NT2/D1 (cell line): Measurements from ENCODE around the gene KLK14.
A peak's percentile ranks its signal among the peaks of the same experiment; 100 is the strongest.

Experiments used
- DNase-seq: peaks from one replicate; pipeline ENCODE4 v3.0.0-alpha.2; 2011; ENCODE audit warnings: low read depth, low spot score
- H3K27me3 ChIP-seq: 2 replicates; pipeline ENCODE4 v1.6.0; 2011; ENCODE audit warnings: mild to moderate bottlenecking; ENCODE audit not compliant: insufficient read length, insufficient read depth
- H3K36me3 ChIP-seq: 2 replicates; pipeline ENCODE4 v1.6.1; 2011; ENCODE audit warnings: mild to moderate bottlenecking, low read length, mixed read lengths; ENCODE audit not compliant: insufficient read depth, insufficient read length
- H3K4me1 ChIP-seq: 2 replicates; pipeline ENCODE4 v1.5.1; 2011; ENCODE audit not compliant: insufficient read depth, insufficient read length
- H3K4me3 ChIP-seq: 2 replicates; pipeline ENCODE4 v1.5.1; 2011; ENCODE audit warnings: low read depth; ENCODE audit not compliant: insufficient read length
- H3K9ac ChIP-seq: 2 replicates; pipeline ENCODE4 v1.6.0; 2011; ENCODE audit warnings: low read depth; ENCODE audit not compliant: insufficient read length
- H3K9me3 ChIP-seq: 2 replicates; pipeline ENCODE4 v1.5.1; 2011; ENCODE audit warnings: mild to moderate bottlenecking, low read length; ENCODE audit not compliant: insufficient read depth
- SUZ12 ChIP-seq: IDR thresholded peaks from 2 replicates; pipeline ENCODE4 v1.6.1; 2011; ENCODE audit not compliant: insufficient read length, insufficient read depth; ENCODE audit errors: extremely low read depth
- YY1 ChIP-seq: IDR thresholded peaks from 2 replicates; pipeline ENCODE4 v1.6.1; 2011; ENCODE audit not compliant: insufficient read length, insufficient read depth
- ZNF274 ChIP-seq: IDR thresholded peaks from 2 replicates; pipeline ENCODE4 v1.6.1; 2011; ENCODE audit warnings: mild to moderate bottlenecking, low read depth, low read length

Gene KLK14

DNA sequence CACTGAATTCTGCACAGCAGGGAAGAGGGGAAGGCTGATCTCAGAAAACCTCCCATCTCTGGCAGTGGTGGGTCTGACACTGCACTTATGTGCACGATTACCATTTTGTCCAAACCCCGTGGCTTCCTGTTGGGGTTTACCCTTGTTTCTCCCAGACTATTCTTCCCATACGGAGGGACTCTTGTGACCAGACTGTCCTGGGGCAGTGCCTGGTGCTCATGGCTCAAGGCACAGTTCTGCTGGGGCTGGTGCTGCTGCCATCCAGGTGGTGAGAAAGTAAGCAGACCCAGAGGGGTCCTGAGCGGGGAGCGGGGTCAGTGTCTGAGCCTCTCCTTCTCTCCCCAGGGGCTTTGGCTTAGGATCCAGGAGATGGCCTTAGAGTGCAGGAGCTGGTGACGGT, 36.9 kb upstream of the KLK14 start:
- Histone ChIP-seq H3K27me3 (no peaks in the 10 kb centered on the region), H3K4me1 (peaks cover 9% of the 10 kb centered on the region), H3K9ac (no peak overlapping the region), H3K36me3 (no peaks in the 10 kb centered on the region), H3K4me3 (no peak overlapping the region), H3K9me3 (no peaks in the 10 kb centered on the region)
- DNase-seq, result no peak
- no peak for TF ChIP-seq ZNF274
- TF ChIP-seq SUZ12, result no peak
- no peak for TF ChIP-seq YY1

DNA sequence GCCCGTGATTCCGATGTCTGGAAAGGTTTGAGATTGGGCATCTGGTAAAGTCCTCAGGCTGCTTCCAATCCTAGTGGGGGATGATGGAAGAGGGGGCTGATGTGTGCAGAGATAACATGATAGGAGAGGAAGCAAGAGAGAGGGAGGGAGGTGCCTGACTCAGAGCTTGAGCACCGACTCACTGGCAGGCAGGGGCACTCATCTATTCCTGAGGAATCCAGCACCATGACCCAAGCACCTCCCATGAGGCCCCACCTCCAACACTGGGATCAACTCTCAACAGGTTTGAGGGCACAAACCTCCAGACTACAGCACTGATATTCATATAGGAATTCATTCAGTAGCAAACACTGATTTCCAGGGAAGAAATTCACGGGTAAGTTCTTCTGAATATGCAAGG, 36.4 kb upstream of the KLK14 start:
- Histone ChIP-seq H3K36me3 (no peaks in the 10 kb centered on the region), H3K27me3 (no peaks in the 10 kb centered on the region), H3K4me3 (no peak overlapping the region), H3K9me3 (no peaks in the 10 kb centered on the region), H3K9ac (no peak overlapping the region), H3K4me1 (peaks cover 9% of the 10 kb centered on the region)
- no peak for TF ChIP-seq YY1
- no peak for TF ChIP-seq SUZ12
- TF ChIP-seq ZNF274, result no peak
- no peak for DNase-seq

DNA sequence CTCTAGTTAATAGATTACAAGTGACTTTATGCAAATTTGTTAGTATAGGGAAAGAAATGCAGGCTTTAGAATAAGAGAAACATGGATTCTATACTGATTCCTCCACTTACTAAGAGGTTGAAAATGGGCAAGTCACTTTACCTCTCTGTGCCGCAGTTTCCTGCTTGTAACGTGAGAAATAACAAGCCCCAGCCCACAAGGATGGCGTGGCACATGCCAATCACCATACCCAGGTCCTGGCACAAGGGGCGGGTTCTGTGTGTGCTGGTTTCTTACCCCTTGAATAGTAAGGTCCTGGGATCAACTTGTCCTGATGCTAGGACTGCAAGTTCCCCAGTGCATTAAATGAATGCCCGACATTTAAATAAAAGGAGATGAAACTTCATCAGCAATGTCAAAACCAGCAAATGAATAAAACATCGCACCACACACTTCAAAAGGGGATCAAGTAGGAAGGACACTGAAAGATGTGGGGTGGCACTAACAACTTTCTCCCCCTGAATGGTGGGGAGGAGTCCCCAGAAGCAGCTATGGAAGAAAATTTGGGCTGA, 34.1 kb upstream of the KLK14 start:
- Histone ChIP-seq H3K36me3 (no peaks in the 10 kb centered on the region), H3K9ac (no peak overlapping the region), H3K9me3 (no peaks in the 10 kb centered on the region), H3K27me3 (no peaks in the 10 kb centered on the region), H3K4me3 (no peak overlapping the region), H3K4me1 (peaks cover 3% of the 10 kb centered on the region)
- no peak for DNase-seq
- TF ChIP-seq SUZ12 (no peak), ZNF274 (no peak), YY1 (no peak)

DNA sequence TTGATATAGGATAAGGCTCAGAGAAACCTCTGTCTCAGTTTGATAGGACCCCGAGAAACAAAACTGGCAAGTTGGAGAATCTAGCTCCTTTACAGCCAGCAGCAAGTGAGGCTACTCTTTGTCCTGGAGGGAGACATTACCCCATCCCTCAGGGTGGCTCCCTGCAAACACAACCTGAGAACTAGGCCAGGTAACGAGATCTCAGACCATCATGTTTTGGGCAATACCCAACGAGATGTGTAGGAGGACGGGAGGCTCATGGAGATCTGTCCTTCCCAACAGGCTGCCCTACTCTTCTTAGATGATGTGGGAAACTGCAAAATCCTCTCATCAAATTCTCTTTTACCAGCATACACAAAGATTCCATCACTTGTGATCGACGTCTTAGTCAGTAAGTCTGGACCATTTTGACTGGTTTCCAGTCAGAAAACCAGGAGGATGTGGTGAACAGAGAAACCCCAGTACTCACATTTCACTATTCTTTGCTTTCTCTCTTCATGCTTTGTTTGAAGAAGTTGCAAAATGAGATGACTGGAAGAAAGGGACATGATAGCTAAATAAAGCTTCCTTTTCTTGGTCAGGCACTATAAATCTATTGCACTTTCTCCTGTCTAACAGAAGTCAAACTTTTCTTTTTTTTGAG, 31.5 kb upstream of the KLK14 start:
- Histone ChIP-seq H3K9ac (no peak overlapping the region), H3K4me3 (no peak overlapping the region), H3K36me3 (no peaks in the 10 kb centered on the region), H3K4me1 (peaks cover 2% of the 10 kb centered on the region), H3K9me3 (no peaks in the 10 kb centered on the region), H3K27me3 (peaks cover 5% of the 10 kb centered on the region)
- no peak for DNase-seq
- no peak for TF ChIP-seq ZNF274
- no peak for TF ChIP-seq SUZ12
- no peak for TF ChIP-seq YY1

DNA sequence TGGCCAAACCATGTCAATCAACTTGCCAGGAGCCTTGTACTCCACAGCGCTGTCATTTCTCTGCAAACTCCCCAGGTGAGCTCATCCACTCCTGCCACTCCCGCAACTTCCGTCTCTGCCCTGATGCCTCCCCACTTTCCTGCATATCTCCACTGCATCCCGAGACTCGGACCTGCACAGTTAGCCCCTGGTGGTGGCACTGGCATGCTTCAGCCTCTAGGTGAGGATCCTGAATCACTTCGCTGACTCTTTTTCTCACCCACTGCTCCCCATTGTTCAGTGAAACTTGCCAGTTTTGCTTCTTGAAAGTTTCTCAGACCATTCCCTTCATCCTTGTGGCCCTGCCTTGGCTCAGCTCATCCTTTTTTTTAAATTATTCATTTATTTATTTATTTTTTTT, 28.9 kb upstream of the KLK14 start:
- Histone ChIP-seq H3K4me3 (no peak overlapping the region), H3K9me3 (no peaks in the 10 kb centered on the region), H3K9ac (no peak overlapping the region), H3K27me3 (peaks cover 5% of the 10 kb centered on the region), H3K36me3 (no peaks in the 10 kb centered on the region), H3K4me1 (peaks cover 2% of the 10 kb centered on the region)
- TF ChIP-seq SUZ12 (no peak), ZNF274 (no peak), YY1 (no peak)
- DNase-seq, result no peak

DNA sequence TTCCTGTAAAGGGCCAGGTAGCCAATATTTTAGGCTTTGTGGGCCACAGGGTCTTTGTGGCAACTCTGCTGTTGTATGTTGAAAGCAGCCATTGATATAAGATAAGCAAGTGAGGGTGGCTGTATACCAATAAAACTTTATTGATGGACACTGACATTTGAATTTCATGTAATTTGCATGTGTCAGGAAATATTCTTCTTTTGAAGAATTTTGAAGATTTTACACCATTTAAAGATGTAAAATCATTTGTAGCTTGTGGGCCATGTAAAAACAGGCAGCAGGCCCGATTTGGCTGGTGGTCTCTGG, 27.9 kb upstream of the KLK14 start:
- peaks cover 2% of the 10 kb centered on the region for H3K4me1 ChIP-seq
- no peak for TF ChIP-seq ZNF274
- no peak for TF ChIP-seq YY1
- no peak for TF ChIP-seq SUZ12
- H3K9ac ChIP-seq, result no peak overlapping the region

DNA sequence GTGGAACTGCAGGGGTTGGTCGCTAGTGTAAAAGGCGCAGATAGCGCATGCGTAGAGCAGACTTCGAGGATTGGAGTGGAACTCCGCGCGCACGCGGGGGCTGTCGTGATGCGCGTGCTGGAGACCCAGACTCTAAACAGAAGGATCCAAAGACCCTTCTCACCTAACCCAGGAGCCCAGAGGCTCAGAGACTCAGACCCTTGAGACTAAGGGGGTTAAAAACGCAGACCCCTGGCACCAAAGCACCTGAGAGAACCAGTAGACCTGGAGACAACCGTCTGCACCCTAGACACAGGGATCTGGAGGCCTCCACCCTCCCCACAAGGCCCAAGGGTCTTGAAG, 26.1 kb upstream of the KLK14 start:
- Histone ChIP-seq H3K36me3 (peaks cover 22% of the 10 kb centered on the region), H3K4me1 (peaks cover 2% of the 10 kb centered on the region), H3K9me3 (no peaks in the 10 kb centered on the region), H3K9ac (no peak overlapping the region), H3K4me3 (peak overlapping the region; percentile 19), H3K27me3 (peaks cover 5% of the 10 kb centered on the region)
- DNase-seq, result no peak
- no peak for TF ChIP-seq ZNF274
- no peak for TF ChIP-seq SUZ12
- TF ChIP-seq YY1, result no peak

More for the DNA sequence above, 27.9 kb upstream of the KLK14 start:
- Histone ChIP-seq H3K4me3 (no peak overlapping the region), H3K9me3 (no peaks in the 10 kb centered on the region), H3K36me3 (peaks cover 7% of the 10 kb centered on the region), H3K27me3 (peaks cover 5% of the 10 kb centered on the region)
- DNase-seq, result no peak
